Neural crest cell (in vitro differentiated cells): Measurements from ENCODE around the gene THRSP. TPM values are rescaled to one million over a fixed set of nuclear protein-coding genes. Genes with fewer than 3 reads are reported as not detected.
A peak's percentile ranks its signal among the peaks of the same experiment; 100 is the strongest.
"Not testable (repeated sequence)": the region's sequence is repeated elsewhere in the genome, so short reads cannot be mapped to it uniquely, and the experiment has no call there.

ENCODE experiments used
- DNase-seq: peaks from one replicate; pipeline ENCODE4 v3.0.0; 2021; ENCODE audit warnings: low read depth, mixed read lengths, low spot score
- H3K27ac Mint-ChIP-seq: one replicate; pipeline ENCODE4 v1.8.0; 2021; ENCODE audit warnings: mild to moderate bottlenecking, mixed read lengths; ENCODE audit not compliant: unreplicated experiment
- H3K27me3 Mint-ChIP-seq: 2 replicates; pipeline ENCODE4 v1.8.0; 2021; ENCODE audit warnings: low read depth, mild to moderate bottlenecking, mixed read lengths
- H3K36me3 Mint-ChIP-seq: 2 replicates; pipeline ENCODE4 v1.8.0; 2021; ENCODE audit warnings: low read depth, mild to moderate bottlenecking, mixed read lengths
- H3K4me1 Mint-ChIP-seq: 2 replicates; pipeline ENCODE4 v1.8.0; 2021; ENCODE audit warnings: mixed read lengths
- H3K4me3 Mint-ChIP-seq: one replicate; pipeline ENCODE4 v1.8.0; 2021; ENCODE audit warnings: mild to moderate bottlenecking, mixed read lengths
- H3K9me3 Mint-ChIP-seq: 2 replicates; pipeline ENCODE4 v1.8.0; 2021; ENCODE audit warnings: mixed read lengths
- CTCF ChIP-seq: fragments of 200-600 bp; sonication (generic); conservative IDR thresholded peaks from 2 replicates; pipeline ENCODE4 v1.5.0; 2021; ENCODE audit warnings: antibody characterized with exemption, mild to moderate bottlenecking
- total RNA-seq: library from RNA; stranded (reverse); gene quantifications from 2 replicates; pipeline ENCODE4 v1.2.1, GENCODE V29; 2021

The THRSP gene
- total RNA-seq, 1 donor from 2014 or later, result not detected

GRCh38 chr11:78054971-78055370 lies 8.7 kb upstream of the THRSP start:
- H3K4me3 Mint-ChIP-seq, result no peak overlapping the region
- H3K36me3 Mint-ChIP-seq, result no peaks in the 10 kb centered on the region
- TF ChIP-seq CTCF, result no peak
- DNase-seq, result no peak
- no peak overlapping the region for H3K27ac Mint-ChIP-seq
- H3K9me3 Mint-ChIP-seq, result no peaks in the 10 kb centered on the region
- H3K27me3 Mint-ChIP-seq, result no peaks in the 10 kb centered on the region
- H3K4me1 Mint-ChIP-seq, result peaks cover 10% of the 10 kb centered on the region

GRCh38 chr11:78056093-78056492 lies 7.6 kb upstream of the THRSP start:
- peaks cover 3% of the 10 kb centered on the region for H3K4me1 Mint-ChIP-seq
- no peaks in the 10 kb centered on the region for H3K27me3 Mint-ChIP-seq
- DNase-seq, result no peak
- H3K27ac Mint-ChIP-seq, result no peak overlapping the region
- H3K9me3 Mint-ChIP-seq, result no peaks in the 10 kb centered on the region
- TF ChIP-seq CTCF, result no peak
- no peak overlapping the region for H3K4me3 Mint-ChIP-seq
- H3K36me3 Mint-ChIP-seq, result no peaks in the 10 kb centered on the region

- no peak for DNase-seq
- no peaks in the 10 kb centered on the region for H3K27me3 Mint-ChIP-seq
- TF ChIP-seq CTCF, result no peak
- H3K27ac Mint-ChIP-seq, result no peak overlapping the region
- no peaks in the 10 kb centered on the region for H3K36me3 Mint-ChIP-seq
- no peaks in the 10 kb centered on the region for H3K4me1 Mint-ChIP-seq
- no peak overlapping the region for H3K4me3 Mint-ChIP-seq
- no peaks in the 10 kb centered on the region for H3K9me3 Mint-ChIP-seq
Measured at GRCh38 chr11:78057462-78058055, 6.1 kb upstream of the THRSP start.

- H3K4me3 Mint-ChIP-seq, H3K9me3 Mint-ChIP-seq: not testable (repeated sequence)
Measured at GRCh38 chr11:78059749-78060328, 3.8 kb upstream of the THRSP start.

GRCh38 chr11:78060533-78060932 lies 3.1 kb upstream of the THRSP start:
- no peaks in the 10 kb centered on the region for H3K27me3 Mint-ChIP-seq
- no peak for TF ChIP-seq CTCF
- no peaks in the 10 kb centered on the region for H3K36me3 Mint-ChIP-seq
- no peak for DNase-seq
- H3K4me3 Mint-ChIP-seq, result no peak overlapping the region
- H3K27ac Mint-ChIP-seq, result no peak overlapping the region
- no peaks in the 10 kb centered on the region for H3K4me1 Mint-ChIP-seq
- no peaks in the 10 kb centered on the region for H3K9me3 Mint-ChIP-seq

More at GRCh38 chr11:78059749-78060328, 3.8 kb upstream of the THRSP start:
- H3K27ac Mint-ChIP-seq, result peak overlapping the region; percentile 15
- H3K36me3 Mint-ChIP-seq, H3K4me1 Mint-ChIP-seq, DNase-seq, H3K27me3 Mint-ChIP-seq: not testable (repeated sequence)

GRCh38 chr11:78061088-78061920 lies 2.4 kb upstream of the THRSP start:
- no peaks in the 10 kb centered on the region for H3K9me3 Mint-ChIP-seq
- H3K27me3 Mint-ChIP-seq, result no peaks in the 10 kb centered on the region
- H3K4me1 Mint-ChIP-seq, result no peaks in the 10 kb centered on the region
- H3K4me3 Mint-ChIP-seq, result no peak overlapping the region
- no peaks in the 10 kb centered on the region for H3K36me3 Mint-ChIP-seq
- no peak for TF ChIP-seq CTCF
- DNase-seq, result no peak
- H3K27ac Mint-ChIP-seq, result no peak overlapping the region
